ENCODE measurements around the gene PCDH17.

Gene PCDH17

GRCh38 chr13:57725480-57725879, 93.9 kb downstream of the PCDH17 start:
- TF ChIP-seq CTCF (conservative IDR thresholded peaks at IDR 0.05; ENCODE audit: low read depth, low read length), result no peak
- no peak for DNase-seq (ENCODE audit: low read depth)
- no peak overlapping the region for H3K4me3 ChIP-seq (ENCODE audit: low read length)

DNA sequence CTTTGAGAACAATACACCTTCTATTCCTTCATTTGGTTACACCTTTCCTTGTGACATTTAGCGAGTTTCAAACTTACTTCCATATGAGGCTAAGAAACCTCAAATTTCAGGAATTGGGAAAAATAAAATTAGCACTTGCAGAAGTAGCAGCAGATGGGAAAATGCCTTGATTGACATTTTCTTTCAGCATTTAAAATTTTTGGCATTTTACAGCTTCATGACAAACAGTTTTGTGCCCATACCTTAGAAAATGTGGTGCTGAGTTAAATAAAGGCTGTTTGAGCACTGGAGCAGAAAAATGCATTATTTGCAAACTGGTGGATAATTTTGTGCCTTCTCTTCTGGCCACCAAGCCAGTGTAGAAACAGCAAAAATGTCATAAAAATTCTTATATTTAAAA, 95.4 kb downstream of the PCDH17 start:
- H3K4me3 ChIP-seq (ENCODE audit: low read length), result no peak overlapping the region
- no peak for TF ChIP-seq CTCF (conservative IDR thresholded peaks at IDR 0.05; ENCODE audit: low read depth, low read length)
- no peak for DNase-seq (ENCODE audit: low read depth)

DNA sequence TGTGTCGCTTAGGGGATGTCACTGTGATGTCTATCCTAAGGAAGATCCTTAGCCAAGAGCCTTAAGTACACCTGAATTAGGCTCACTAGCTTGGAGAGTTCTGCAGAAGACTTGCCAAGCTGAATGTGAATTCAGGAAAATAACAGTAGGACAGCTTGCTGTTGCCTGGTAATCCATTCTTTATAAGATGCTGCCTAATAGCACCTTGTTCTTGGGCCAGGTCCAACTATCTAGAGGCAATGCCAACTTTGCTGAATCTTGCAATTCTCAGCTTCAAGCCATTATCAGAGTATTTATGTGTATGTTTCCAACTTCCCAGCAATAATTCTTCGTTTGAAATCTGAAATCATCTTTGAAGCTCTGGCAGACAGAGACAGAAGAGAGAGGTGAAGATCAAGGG, 102.8 kb downstream of the PCDH17 start:
- no peak overlapping the region for H3K4me3 ChIP-seq (ENCODE audit: low read length)
- TF ChIP-seq CTCF (conservative IDR thresholded peaks at IDR 0.05; ENCODE audit: low read depth, low read length), result no peak
- no peak for DNase-seq (ENCODE audit: low read depth)

DNA sequence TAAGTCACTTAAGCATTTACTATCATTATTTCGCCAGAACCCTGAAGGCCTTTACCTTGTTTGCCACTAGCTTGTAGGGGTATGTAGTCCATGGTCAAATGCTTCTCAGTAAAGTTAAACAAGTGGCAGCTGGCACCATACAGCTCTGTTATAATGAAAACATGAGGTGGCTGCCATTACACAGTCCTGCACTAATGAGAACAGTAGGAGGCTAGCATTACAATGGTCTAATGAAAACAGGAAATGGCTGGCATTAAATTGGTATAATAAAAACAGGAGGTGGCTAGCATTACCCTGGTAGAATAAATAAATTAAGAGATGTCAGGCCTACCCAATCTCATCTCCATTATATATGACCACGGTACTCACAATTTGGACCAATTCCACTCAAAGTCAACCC, 107.5 kb downstream of the PCDH17 start:
- TF ChIP-seq CTCF (conservative IDR thresholded peaks at IDR 0.05; ENCODE audit: low read depth, low read length), result no peak
- no peak for DNase-seq (ENCODE audit: low read depth)

GRCh38 chr13:57739543-57740190, 108.1 kb downstream of the PCDH17 start:
- DNase-seq (ENCODE audit: low read depth), result no peak
- TF ChIP-seq CTCF (conservative IDR thresholded peaks at IDR 0.05; ENCODE audit: low read depth, low read length), result no peak
- no peak overlapping the region for H3K4me3 ChIP-seq (ENCODE audit: low read length)

More for the DNA sequence above, 107.5 kb downstream of the PCDH17 start:
- H3K4me3 ChIP-seq (ENCODE audit: low read length), result no peak overlapping the region

- no peak for DNase-seq (ENCODE audit: low read depth)
- H3K4me3 ChIP-seq (ENCODE audit: low read length), result no peak overlapping the region
- TF ChIP-seq CTCF (conservative IDR thresholded peaks at IDR 0.05; ENCODE audit: low read depth, low read length), result no peak
Measured at GRCh38 chr13:57740719-57741118, 109.2 kb downstream of the PCDH17 start.

DNA sequence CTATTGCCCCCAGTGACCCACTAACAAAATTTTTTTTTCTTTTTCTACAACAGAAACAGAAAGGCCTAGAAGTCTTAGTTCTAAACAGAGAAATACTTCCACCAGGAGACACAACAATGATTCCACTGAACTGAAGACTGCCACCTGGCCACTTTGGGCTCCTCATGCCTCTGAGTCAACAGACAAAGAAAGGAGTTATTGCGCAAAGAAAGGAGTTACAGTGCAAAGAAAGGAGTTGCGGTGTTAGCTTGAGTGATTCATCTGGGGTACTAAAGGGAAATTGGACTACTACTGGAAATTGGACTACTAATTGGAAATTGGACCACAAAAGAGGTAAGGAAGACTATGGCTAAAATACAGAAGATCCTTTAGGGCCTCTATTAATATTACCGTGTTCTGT, 116.6 kb downstream of the PCDH17 start:
- no peak for DNase-seq (ENCODE audit: low read depth)
- TF ChIP-seq CTCF (conservative IDR thresholded peaks at IDR 0.05; ENCODE audit: low read depth, low read length), result no peak
- no peak overlapping the region for H3K4me3 ChIP-seq (ENCODE audit: low read length)
